22Rv1 (cell line): Measurements from ENCODE around the gene FAXDC2.

Source experiments
- CTCF ChIP-seq: fragments of 450-650 bp; IDR thresholded peaks from 2 replicates; pipeline ENCODE4 v1.5.1; 2017; ENCODE audit warnings: mild to moderate bottlenecking
- ZFX ChIP-seq: fragments of 450-650 bp; IDR thresholded peaks from 2 replicates; pipeline ENCODE4 v1.6.1; 2017; ENCODE audit warnings: antibody characterized with exemption, borderline replicate concordance

DNA sequence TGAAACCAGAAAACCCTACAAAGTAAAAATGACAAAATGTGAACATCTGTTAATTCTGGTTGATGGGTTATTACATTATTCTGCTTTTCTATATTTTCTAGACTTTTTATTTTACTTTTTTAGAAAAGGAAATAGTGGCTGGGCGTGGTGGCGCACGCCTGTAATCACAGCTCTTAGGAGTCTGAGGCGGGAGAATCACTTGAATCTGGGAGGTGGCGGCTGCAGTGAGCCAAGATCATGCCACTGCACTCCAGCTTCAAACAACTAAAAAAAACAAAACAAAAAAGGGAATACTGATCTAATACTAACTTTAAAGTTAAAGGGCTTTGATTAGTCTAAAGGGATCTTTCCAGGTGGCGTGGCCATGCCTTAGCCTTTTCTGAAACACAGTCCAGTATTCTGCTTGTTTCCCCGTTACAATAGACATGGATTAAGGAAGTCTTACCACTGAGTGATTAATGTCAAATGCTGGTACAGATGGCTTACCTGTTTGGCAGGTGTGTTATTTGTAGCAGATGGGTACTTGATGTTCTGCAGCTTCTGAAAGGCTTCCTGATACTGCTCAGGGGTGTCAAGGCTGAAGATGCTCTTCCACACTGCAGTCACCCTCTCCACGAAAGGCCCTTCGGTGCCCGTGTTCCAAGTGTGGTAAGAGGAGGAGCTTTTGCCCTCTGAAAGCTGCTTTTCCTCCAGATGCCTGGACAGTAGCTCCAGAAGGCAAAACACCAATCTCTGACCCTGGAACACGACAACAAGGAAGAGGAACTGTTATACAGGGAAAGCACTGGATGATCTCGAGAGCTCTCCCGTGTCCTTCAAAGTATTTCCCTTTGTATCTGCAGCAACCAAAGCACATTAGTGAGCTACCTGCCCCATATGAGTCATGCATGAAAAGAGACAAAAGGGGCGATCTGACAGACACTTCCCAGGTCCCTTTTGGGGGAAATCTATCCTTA, 45.5 kb upstream of the FAXDC2 start:
- TF ChIP-seq CTCF (no peak), ZFX (no peak)
